ENCODE data around the gene ATL3.
A peak's percentile ranks its signal among the peaks of the same experiment; 100 is the strongest.
"Not testable (repeated sequence)": the region's sequence is repeated elsewhere in the genome, so short reads cannot be mapped to it uniquely, and the experiment has no call there.

The ATL3 gene

DNA sequence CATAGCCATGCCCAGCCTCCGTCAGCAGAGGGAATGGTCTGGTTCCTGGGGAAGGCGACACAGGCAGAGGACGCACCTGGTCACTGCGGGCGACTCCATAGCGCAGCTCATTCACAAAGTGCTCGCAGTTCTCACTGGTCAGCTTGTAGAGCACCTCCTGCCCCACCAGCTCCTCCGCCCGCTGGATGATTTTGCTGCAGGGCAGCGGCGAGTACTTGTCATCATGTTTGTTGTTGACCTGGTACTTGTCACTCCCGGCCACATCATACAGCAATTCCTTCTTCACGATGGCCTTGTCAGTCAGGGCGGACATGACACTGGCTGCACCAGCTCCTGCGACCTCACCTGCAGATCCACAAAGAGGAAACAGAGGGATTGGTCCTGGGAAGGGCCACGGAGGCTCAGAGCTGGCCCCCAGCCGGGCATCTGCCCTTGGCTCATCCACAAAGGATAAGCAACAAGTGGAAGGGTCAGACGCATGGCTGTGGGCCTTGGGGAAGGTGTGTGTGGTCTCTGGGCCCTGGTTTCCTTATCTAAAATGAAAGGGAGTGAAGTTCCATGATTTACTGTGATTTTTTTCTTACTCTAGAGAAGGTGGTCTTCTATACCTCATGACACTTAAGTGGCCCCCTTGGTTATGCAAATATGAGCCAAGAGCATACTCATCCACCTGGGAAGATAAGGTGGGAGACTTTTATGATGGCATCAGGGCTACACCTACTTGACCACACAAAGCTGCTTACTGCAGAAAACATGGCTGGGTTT lies 81.0 kb downstream of the ATL3 start:
- no peak overlapping the region; the same call in 1 of the 2 replicates for H3K27ac ChIP-seq
- TF ChIP-seq, protein P1, sequence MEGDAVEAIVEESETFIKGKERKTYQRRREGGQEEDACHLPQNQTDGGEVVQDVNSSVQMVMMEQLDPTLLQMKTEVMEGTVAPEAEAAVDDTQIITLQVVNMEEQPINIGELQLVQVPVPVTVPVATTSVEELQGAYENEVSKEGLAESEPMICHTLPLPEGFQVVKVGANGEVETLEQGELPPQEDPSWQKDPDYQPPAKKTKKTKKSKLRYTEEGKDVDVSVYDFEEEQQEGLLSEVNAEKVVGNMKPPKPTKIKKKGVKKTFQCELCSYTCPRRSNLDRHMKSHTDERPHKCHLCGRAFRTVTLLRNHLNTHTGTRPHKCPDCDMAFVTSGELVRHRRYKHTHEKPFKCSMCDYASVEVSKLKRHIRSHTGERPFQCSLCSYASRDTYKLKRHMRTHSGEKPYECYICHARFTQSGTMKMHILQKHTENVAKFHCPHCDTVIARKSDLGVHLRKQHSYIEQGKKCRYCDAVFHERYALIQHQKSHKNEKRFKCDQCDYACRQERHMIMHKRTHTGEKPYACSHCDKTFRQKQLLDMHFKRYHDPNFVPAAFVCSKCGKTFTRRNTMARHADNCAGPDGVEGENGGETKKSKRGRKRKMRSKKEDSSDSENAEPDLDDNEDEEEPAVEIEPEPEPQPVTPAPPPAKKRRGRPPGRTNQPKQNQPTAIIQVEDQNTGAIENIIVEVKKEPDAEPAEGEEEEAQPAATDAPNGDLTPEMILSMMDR (conservative IDR thresholded peaks at IDR 0.05) = no peak

DNA sequence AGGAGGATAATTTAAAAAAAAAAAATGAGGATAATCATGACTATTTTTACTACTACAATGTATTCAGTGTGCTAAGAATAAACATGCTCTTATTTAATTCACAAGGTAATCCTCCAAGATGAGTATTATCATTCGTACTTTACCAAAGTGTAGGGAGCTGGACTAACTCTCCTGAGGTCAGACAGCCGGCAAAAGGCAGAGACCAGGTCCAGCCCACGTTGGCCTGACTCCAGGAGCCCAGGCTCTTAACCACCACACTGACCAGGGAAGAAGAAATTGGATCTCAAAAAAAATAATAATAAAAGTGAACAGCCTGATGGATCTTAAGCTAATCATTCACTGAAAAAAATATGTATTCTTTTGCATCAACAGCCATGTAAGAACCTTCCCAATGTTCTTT lies 82.2 kb downstream of the ATL3 start:
- TF ChIP-seq, protein P1 (conservative IDR thresholded peaks at IDR 0.05) = no peak
- no peak overlapping the region; the same call in 1 of the 2 replicates for H3K27ac ChIP-seq

GRCh38 chr11:63586451-63587166 lies 84.6 kb downstream of the ATL3 start:
- TF ChIP-seq, protein P1 (conservative IDR thresholded peaks at IDR 0.05) = no peak
- H3K27ac ChIP-seq = peak overlapping the region; percentile 44

DNA sequence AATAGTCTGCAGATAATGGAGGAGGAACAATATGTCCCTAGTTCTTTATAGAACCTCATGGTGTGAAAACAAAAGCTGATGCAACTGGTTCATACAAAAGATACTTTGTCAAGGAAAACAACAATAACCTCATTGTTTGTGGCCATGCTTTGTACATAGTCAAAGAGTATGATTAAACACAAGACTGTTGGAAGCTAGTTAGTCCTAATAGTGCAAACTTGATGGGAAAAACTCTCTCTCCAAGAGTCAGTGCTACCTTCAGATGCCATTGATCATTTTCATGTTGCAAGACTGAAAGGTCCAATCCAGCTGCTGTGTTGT lies 87.9 kb downstream of the ATL3 start:
- H3K27ac ChIP-seq = no peak overlapping the region
- TF ChIP-seq, protein P1 (conservative IDR thresholded peaks at IDR 0.05) = no peak

GRCh38 chr11:63581224-63581623 lies 90.0 kb downstream of the ATL3 start:
- not testable (repeated sequence) for H3K27ac ChIP-seq

GRCh38 chr11:63578882-63579281 lies 92.3 kb downstream of the ATL3 start:
- not testable (repeated sequence) for H3K27ac ChIP-seq

DNA sequence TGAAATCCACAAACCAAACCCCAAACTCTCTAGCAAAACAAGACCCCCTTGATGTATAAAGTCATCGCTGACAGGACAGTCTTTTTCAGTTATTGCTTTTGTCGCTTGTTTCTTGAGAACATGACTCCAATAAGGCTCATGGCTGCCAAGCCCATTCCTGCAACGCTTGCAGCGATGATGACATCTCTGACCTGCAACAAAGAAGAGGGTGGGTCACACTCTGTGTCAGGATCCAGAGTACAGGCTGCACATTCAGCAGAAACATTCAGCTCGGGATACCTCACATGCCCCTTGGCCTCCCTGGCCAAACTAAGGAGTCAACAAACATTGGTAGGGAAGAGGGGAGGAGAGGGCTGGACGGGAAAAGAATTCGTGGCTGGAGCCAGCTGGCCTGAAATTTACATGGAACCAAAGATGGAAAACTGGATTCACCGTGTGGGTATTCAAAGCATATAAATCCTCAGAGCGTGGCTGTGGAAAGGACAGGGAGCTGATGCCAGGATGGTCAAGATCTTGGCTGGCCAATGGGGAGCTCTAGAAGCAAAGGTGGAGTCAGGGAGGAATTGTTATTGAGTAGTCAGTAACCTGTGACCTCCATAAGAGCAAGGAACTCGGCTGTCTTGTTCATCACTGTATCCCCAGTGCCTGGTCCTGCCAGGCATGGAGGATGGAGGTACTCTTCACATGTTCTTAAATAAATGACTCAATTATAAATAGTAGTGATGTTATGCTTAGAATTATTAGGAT lies 96.1 kb downstream of the ATL3 start:
- TF ChIP-seq, protein P1 (conservative IDR thresholded peaks at IDR 0.05) = no peak
- H3K27ac ChIP-seq = no peak overlapping the region
